Measurements from ENCODE around the gene CCDC74B. TPM values are rescaled to one million over a fixed set of nuclear protein-coding genes. Genes with fewer than 3 reads are reported as not detected.
"Not testable (repeated sequence)": the region's sequence is repeated elsewhere in the genome, so short reads cannot be mapped to it uniquely, and the experiment has no call there.

The CCDC74B gene
- total and polyA plus RNA-seq, 2 donors, result 2.9 to 7.1 TPM

DNA sequence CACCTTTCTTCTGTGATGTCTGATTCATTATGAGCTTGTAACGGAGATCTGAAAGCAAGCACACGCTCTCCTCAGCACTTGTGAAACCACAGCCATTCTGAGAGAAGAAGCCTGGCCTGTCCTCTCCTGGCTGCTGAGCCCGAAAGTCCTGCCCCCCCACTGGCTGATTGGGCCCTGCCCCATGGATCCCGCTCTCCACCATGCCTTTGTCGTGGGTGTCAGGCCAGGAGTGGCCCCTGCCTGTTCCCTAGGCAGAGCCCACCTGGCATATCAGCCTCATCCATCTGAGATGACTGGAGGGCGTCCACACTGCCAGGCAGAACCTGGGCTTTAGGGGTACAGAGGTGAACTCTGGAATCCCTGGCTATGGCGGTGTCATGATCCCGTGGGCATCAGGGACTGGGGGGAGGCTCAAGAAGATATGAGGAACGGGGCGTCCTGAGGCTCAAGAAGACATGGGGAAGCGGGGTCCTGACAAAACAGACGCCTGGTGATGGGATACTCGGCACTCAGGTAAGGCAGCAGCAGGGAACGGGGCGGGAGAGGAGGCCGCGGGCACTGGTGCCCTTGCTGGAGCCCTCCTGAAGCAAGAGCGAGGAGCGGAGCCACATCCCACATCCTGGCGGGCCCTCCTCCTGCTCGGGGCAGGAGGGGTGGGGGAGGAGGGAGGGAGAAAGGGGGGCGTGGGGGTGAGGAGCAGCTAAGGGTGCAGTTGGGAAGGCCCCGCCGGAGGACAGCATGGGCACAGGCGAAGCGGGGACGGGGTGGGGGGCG, 1.5 kb downstream of the CCDC74B start:
- not testable (repeated sequence) for H3K36me3 ChIP-seq (ENCODE audit: control insufficient read depth in 2 of 2, insufficient read depth in 2 of 2, low read length in 1 of 2); H3K27ac ChIP-seq (ENCODE audit: low read depth in 1 of 2, low read length in 1 of 2); H3K4me1 ChIP-seq (ENCODE audit: control insufficient read depth in 2 of 2, insufficient read depth in 2 of 2, low read length in 2 of 2); H3K9me3 ChIP-seq (ENCODE audit: control insufficient read depth in 2 of 2, insufficient read depth in 1 of 2, low read length in 1 of 2); DNase-seq (ENCODE audit: low read depth in 6 of 9, low spot score in 9 of 9); H3K4me3 ChIP-seq (ENCODE audit: low read length in 2 of 2)
- peaks cover 2 to 31% of the 10 kb centered on the region in 2 donors for H3K27me3 ChIP-seq (ENCODE audit: control insufficient read depth in 2 of 2, insufficient read depth in 1 of 2, low read length in 1 of 2)
- WGBS, result 37% methylated on average over 22 of the region's 28 CpGs

DNA sequence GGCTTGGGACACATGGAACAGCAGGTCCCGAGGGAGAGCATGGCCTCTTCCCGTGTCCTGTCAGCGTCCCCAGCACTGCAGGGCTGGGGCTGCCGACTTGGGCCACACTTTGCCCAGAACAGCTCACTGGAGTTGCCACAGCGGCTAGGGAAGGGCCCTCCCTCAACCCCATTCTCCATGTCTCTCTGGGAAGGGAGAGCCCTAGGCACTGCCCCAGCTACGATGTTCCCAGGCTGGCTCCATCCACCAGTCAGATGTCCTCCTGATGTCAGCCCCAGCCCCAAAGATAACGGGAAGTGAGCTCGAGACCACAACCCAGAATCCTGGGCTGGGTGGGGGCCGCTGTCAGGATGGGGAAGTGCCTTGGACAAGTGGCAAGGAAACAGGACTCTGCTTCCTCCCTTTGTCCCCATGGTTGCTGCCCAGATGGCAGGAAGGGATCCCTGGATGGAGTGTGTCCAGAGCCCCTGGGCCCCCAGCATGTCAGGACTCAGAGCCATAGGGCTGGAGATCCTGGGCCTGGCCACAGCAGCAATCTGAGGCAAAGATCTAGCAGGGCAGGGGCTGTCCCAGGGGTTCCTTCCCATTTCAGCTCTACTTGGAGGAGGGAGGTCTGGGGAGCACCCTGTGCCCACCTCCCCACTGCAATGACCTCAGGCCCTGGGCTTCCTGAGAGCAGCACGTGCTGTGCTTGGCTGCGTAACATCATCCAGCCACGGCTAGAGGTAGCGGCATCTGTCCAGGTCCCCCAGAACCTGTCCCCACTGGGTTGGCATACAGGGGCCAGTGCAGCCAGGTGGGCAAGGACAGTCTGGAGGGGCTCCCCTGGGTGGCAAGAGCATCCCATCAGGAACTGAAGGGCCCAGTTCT, 2.3 kb downstream of the CCDC74B start:
- not testable (repeated sequence) for H3K4me3 ChIP-seq (ENCODE audit: low read length in 2 of 2); H3K9me3 ChIP-seq (ENCODE audit: control insufficient read depth in 2 of 2, insufficient read depth in 1 of 2, low read length in 1 of 2); H3K36me3 ChIP-seq (ENCODE audit: control insufficient read depth in 2 of 2, insufficient read depth in 2 of 2, low read length in 1 of 2); DNase-seq (ENCODE audit: low read depth in 6 of 9, low spot score in 9 of 9); H3K4me1 ChIP-seq (ENCODE audit: control insufficient read depth in 2 of 2, insufficient read depth in 2 of 2, low read length in 2 of 2); H3K27ac ChIP-seq (ENCODE audit: low read depth in 1 of 2, low read length in 1 of 2)
- H3K27me3 ChIP-seq (ENCODE audit: control insufficient read depth in 2 of 2, insufficient read depth in 1 of 2, low read length in 1 of 2), result peaks cover 2 to 31% of the 10 kb centered on the region in 2 donors
- 81% methylated on average over 13 of the region's 13 CpGs for WGBS

- H3K36me3 ChIP-seq (ENCODE audit: control insufficient read depth in 2 of 2, insufficient read depth in 2 of 2, low read length in 1 of 2); H3K9me3 ChIP-seq (ENCODE audit: control insufficient read depth in 2 of 2, insufficient read depth in 1 of 2, low read length in 1 of 2); DNase-seq (ENCODE audit: low read depth in 6 of 9, low spot score in 9 of 9); H3K27ac ChIP-seq (ENCODE audit: low read depth in 1 of 2, low read length in 1 of 2); H3K4me1 ChIP-seq (ENCODE audit: control insufficient read depth in 2 of 2, insufficient read depth in 2 of 2, low read length in 2 of 2); H3K4me3 ChIP-seq (ENCODE audit: low read length in 2 of 2): not testable (repeated sequence)
- H3K27me3 ChIP-seq (ENCODE audit: control insufficient read depth in 2 of 2, insufficient read depth in 1 of 2, low read length in 1 of 2), result peaks cover 2 to 31% of the 10 kb centered on the region in 2 donors
- 94% methylated on average over 18 of the region's 22 CpGs for WGBS
These were observed 3.1 kb downstream of the CCDC74B start for GRCh38 chr2:130141645-130142370.

- DNase-seq (ENCODE audit: low read depth in 6 of 9, low spot score in 9 of 9); H3K27ac ChIP-seq (ENCODE audit: low read depth in 1 of 2, low read length in 1 of 2); H3K36me3 ChIP-seq (ENCODE audit: control insufficient read depth in 2 of 2, insufficient read depth in 2 of 2, low read length in 1 of 2); H3K9me3 ChIP-seq (ENCODE audit: control insufficient read depth in 2 of 2, insufficient read depth in 1 of 2, low read length in 1 of 2); H3K4me1 ChIP-seq (ENCODE audit: control insufficient read depth in 2 of 2, insufficient read depth in 2 of 2, low read length in 2 of 2); H3K4me3 ChIP-seq (ENCODE audit: low read length in 2 of 2): not testable (repeated sequence)
- H3K27me3 ChIP-seq (ENCODE audit: control insufficient read depth in 2 of 2, insufficient read depth in 1 of 2, low read length in 1 of 2), result peaks cover 2 to 31% of the 10 kb centered on the region in 2 donors
- WGBS, result 99% methylated on average over 4 of the region's 6 CpGs
These were observed 3.9 kb downstream of the CCDC74B start for GRCh38 chr2:130141002-130141401.

- not testable (repeated sequence) for H3K27ac ChIP-seq (ENCODE audit: low read depth in 1 of 2, low read length in 1 of 2); H3K36me3 ChIP-seq (ENCODE audit: control insufficient read depth in 2 of 2, insufficient read depth in 2 of 2, low read length in 1 of 2); H3K9me3 ChIP-seq (ENCODE audit: control insufficient read depth in 2 of 2, insufficient read depth in 1 of 2, low read length in 1 of 2); H3K4me1 ChIP-seq (ENCODE audit: control insufficient read depth in 2 of 2, insufficient read depth in 2 of 2, low read length in 2 of 2); DNase-seq (ENCODE audit: low read depth in 6 of 9, low spot score in 9 of 9); H3K4me3 ChIP-seq (ENCODE audit: low read length in 2 of 2)
- WGBS, result 87% methylated on average over 7 of the region's 7 CpGs
- peaks cover 2 to 28% of the 10 kb centered on the region in 2 donors for H3K27me3 ChIP-seq (ENCODE audit: control insufficient read depth in 2 of 2, insufficient read depth in 1 of 2, low read length in 1 of 2)
These were observed 4.4 kb downstream of the CCDC74B start for GRCh38 chr2:130140516-130140915.

- not testable (repeated sequence) for H3K4me3 ChIP-seq (ENCODE audit: low read length in 2 of 2); H3K36me3 ChIP-seq (ENCODE audit: control insufficient read depth in 2 of 2, insufficient read depth in 2 of 2, low read length in 1 of 2); H3K4me1 ChIP-seq (ENCODE audit: control insufficient read depth in 2 of 2, insufficient read depth in 2 of 2, low read length in 2 of 2); H3K27ac ChIP-seq (ENCODE audit: low read depth in 1 of 2, low read length in 1 of 2); H3K9me3 ChIP-seq (ENCODE audit: control insufficient read depth in 2 of 2, insufficient read depth in 1 of 2, low read length in 1 of 2); DNase-seq (ENCODE audit: low read depth in 6 of 9, low spot score in 9 of 9)
- WGBS, result 91% methylated on average over 29 of the region's 30 CpGs
- peaks cover 2 to 21% of the 10 kb centered on the region in 2 donors for H3K27me3 ChIP-seq (ENCODE audit: control insufficient read depth in 2 of 2, insufficient read depth in 1 of 2, low read length in 1 of 2)
These were observed 5.3 kb downstream of the CCDC74B start for GRCh38 chr2:130139331-130140280.

DNA sequence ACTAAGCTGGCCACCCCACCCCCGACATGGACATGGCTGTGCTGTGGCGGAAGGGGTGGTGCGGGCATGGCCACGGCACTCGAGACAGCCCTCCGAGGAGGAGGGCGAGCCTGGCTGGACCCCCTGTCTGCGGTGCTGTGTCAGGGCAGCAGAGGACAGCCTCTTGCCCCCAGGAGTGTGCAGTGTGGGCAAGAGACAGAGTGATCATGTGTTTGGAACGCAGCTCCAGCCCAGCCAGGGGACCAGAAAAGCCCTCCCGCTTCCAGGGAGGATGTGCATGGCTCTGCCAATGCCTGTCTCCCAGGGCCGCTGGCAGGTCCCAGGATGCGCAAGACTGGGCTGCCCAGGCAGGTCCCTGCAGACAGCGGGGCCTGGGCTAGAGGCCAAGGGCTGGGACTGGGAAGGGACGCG, 6.1 kb downstream of the CCDC74B start:
- 94% methylated on average over 15 of the region's 15 CpGs for WGBS
- H3K27ac ChIP-seq (ENCODE audit: low read depth in 1 of 2, low read length in 1 of 2); H3K36me3 ChIP-seq (ENCODE audit: control insufficient read depth in 2 of 2, insufficient read depth in 2 of 2, low read length in 1 of 2); H3K4me3 ChIP-seq (ENCODE audit: low read length in 2 of 2); H3K9me3 ChIP-seq (ENCODE audit: control insufficient read depth in 2 of 2, insufficient read depth in 1 of 2, low read length in 1 of 2); H3K4me1 ChIP-seq (ENCODE audit: control insufficient read depth in 2 of 2, insufficient read depth in 2 of 2, low read length in 2 of 2); DNase-seq (ENCODE audit: low read depth in 6 of 9, low spot score in 9 of 9): not testable (repeated sequence)
- peaks cover 2 to 15% of the 10 kb centered on the region in 2 donors for H3K27me3 ChIP-seq (ENCODE audit: control insufficient read depth in 2 of 2, insufficient read depth in 1 of 2, low read length in 1 of 2)

GRCh38 chr2:130138326-130138725, 6.6 kb downstream of the CCDC74B start:
- H3K27me3 ChIP-seq (ENCODE audit: control insufficient read depth in 2 of 2, insufficient read depth in 1 of 2, low read length in 1 of 2), result peaks cover 0 to 11% of the 10 kb centered on the region in 2 donors
- not testable (repeated sequence) for H3K27ac ChIP-seq (ENCODE audit: low read depth in 1 of 2, low read length in 1 of 2); H3K9me3 ChIP-seq (ENCODE audit: control insufficient read depth in 2 of 2, insufficient read depth in 1 of 2, low read length in 1 of 2); H3K36me3 ChIP-seq (ENCODE audit: control insufficient read depth in 2 of 2, insufficient read depth in 2 of 2, low read length in 1 of 2); H3K4me3 ChIP-seq (ENCODE audit: low read length in 2 of 2); DNase-seq (ENCODE audit: low read depth in 6 of 9, low spot score in 9 of 9); H3K4me1 ChIP-seq (ENCODE audit: control insufficient read depth in 2 of 2, insufficient read depth in 2 of 2, low read length in 2 of 2)
- 95% methylated on average over 10 of the region's 13 CpGs for WGBS

Measured in thymus (tissue), 11 donors.